ENCODE measurements around the gene KRTDAP.

- TF ChIP-seq, protein P1, sequence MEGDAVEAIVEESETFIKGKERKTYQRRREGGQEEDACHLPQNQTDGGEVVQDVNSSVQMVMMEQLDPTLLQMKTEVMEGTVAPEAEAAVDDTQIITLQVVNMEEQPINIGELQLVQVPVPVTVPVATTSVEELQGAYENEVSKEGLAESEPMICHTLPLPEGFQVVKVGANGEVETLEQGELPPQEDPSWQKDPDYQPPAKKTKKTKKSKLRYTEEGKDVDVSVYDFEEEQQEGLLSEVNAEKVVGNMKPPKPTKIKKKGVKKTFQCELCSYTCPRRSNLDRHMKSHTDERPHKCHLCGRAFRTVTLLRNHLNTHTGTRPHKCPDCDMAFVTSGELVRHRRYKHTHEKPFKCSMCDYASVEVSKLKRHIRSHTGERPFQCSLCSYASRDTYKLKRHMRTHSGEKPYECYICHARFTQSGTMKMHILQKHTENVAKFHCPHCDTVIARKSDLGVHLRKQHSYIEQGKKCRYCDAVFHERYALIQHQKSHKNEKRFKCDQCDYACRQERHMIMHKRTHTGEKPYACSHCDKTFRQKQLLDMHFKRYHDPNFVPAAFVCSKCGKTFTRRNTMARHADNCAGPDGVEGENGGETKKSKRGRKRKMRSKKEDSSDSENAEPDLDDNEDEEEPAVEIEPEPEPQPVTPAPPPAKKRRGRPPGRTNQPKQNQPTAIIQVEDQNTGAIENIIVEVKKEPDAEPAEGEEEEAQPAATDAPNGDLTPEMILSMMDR (IDR thresholded peaks at IDR 0.05) = no peak
- TF ChIP-seq POLR2A (IDR thresholded peaks at IDR 0.05) (no peak), EP300 (IDR thresholded peaks at IDR 0.05) (no peak)
Observed at GRCh38 chr19:35491836-35492360, 1.6 kb upstream of the KRTDAP start.
